Cardiac fibroblast (primary cell): ENCODE data around the gene FAM170B.

Experiments
- DNase-seq, 2 donors: peaks; one replicate each; pipeline versions ENCODE4 v3.0.0 to v3.0.0-alpha.2; 2010; ENCODE audit warnings: low read depth in 2 of 2
- H3K4me3 ChIP-seq, 2 donors: replicated peaks in 1 of 2; 1 replicate in 1 of 2; 2 replicates in 1 of 2; pipeline ENCODE4 v1.5.1; 2011; ENCODE audit warnings: low read depth in 2 of 2, low read length in 2 of 2, mild to moderate bottlenecking in 2 of 2, moderate library complexity in 1 of 2
- CTCF ChIP-seq: IDR thresholded peaks from one replicate; pipeline ENCODE4 v1.5.1; 2011; ENCODE audit warnings: low read depth, mild to moderate bottlenecking, low read length, inconsistent platforms

Gene FAM170B

DNA sequence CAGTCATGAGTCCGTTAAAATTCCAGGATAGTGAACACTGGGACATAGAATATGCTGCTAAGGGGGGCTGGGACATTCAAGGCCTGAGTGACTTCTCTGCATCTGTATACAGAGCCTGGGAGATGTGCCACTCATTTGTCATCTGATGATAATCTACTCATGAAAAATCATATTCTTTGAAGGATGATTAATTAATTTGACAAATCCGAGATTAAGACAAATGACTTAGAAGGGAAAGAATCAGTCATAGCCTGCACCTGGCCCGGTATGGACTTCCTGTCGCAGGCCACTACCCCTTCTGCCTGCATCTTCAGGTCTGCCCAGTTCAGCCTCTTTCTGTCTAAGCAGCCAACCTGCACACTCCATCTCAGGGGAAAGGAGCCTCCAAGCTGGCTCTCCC lies 18.8 kb upstream of the FAM170B start:
- no peak for DNase-seq
- no peak overlapping the region for H3K4me3 ChIP-seq
- TF ChIP-seq CTCF = no peak

- no peak for DNase-seq
- H3K4me3 ChIP-seq = no peak overlapping the region
- TF ChIP-seq CTCF = no peak
Measured at GRCh38 chr10:49152037-49152436, 18.2 kb upstream of the FAM170B start.

DNA sequence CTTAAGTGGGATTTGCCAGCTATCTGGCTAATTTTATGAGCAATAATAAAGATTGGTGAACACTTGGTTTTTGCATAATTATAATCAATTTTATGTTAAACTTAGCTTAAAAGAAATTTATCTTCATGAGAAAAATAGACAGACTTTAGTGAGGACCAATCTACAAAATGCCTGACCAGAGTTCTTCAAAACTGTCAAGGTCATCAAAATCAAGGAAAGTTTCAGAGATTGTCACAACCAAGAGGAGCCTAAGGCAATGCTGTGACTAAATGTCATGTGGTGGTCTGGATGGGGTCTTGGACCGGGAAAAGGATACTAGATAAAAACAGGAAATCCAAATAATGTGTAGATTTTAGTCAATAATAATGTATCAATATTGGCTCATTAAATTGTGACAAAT lies 17.7 kb upstream of the FAM170B start:
- DNase-seq = no peak
- no peak for TF ChIP-seq CTCF
- no peak overlapping the region for H3K4me3 ChIP-seq

DNA sequence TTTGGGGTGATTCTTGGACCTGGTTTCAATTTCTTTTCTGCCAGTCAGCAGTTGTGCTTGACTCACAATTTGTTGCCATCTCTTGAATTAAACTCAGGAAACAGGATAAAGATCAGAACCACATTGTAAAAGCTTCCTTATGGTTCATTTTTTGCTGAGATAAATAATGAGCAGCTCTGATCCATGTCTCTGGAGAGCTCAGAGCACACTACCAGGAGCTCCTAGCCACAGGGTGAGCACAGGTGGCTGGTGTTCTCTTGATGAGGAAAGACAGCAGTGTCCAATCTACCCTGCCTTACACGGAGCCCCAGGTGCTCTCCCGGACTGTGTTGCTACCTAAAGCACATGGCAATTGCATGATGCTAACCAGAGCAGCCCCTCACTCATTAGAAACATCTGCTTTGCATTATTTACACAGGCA lies 17.2 kb upstream of the FAM170B start:
- H3K4me3 ChIP-seq = no peak overlapping the region
- DNase-seq = no peak
- no peak for TF ChIP-seq CTCF

DNA sequence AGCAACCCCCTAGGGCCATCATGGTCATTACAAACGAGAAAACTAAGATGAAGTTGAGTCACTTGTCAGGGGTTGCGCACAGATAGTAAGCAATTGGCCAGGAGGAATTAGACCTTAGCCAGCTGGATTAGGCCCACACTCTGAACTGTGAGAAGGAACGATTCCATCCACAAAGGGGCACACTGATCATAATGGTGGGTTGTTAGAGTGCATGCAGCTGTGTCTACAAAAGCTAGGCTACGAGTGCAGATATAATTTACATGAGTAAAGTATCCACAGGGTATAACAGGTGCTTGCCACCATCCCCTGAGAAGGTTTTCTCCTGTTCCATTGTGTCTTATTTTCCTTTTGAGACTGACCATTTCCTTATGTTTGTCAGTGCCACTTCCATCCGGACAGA lies 16.6 kb upstream of the FAM170B start:
- DNase-seq = no peak
- no peak overlapping the region for H3K4me3 ChIP-seq
- no peak for TF ChIP-seq CTCF

GRCh38 chr10:49149881-49150280 lies 16.1 kb upstream of the FAM170B start:
- no peak for TF ChIP-seq CTCF
- no peak for DNase-seq
- no peak overlapping the region for H3K4me3 ChIP-seq

DNA sequence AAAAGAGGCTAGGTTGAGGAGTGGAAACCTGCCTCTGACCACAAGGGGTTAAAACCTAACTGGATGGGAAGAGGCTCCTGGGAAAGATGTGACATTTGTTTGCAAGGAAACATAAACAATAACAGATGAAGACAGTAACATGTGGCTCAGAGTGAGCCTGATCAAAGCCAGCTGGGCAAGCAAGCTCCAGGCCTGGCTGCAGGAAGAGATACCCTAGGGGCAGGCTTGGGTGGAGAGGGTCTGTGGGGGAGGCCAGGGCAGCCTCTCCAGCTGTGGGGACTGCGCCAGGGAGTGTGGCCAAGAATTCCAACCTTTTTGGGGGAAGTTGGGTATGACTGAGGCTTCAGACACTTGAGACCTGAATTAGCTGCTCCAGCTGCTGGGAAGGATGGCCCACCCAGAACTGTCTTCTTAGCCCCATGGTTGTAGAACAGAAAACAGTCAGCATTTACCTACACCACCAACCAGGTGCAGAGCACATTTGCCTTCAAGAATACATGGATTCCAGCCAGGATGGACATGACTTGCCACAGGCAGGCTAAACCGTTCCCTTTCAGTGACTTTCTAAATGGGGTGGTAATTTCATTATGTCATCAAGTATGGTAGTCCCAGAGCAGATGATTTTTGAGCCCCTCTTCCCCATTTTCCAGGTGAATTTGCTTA lies 10.4 kb upstream of the FAM170B start:
- H3K4me3 ChIP-seq = no peak overlapping the region
- no peak for DNase-seq
- TF ChIP-seq CTCF = no peak
